HepG2 (cell line): Measurements from ENCODE around the gene POC1B. TPM values are rescaled to one million over a fixed set of nuclear protein-coding genes. Genes with fewer than 3 reads are reported as not detected.

Source experiments
- ATAC-seq: fragments of 200-7000 bp; cut with Tn5 transposase; 3 replicates; pipeline ENCODE4 v1.9.1; 2020; ENCODE audit warnings: mild to moderate bottlenecking, moderate library complexity
- BruUV-seq: library from RNA; stranded (reverse); fragments of 400-500 nt; replicated peaks from 2 replicates; lab custom pipeline; 2021; lab: Mats Ljungman, UMichigan
- CTCF ChIA-PET: fragments of 300-600 bp; formaldehyde crosslinking; extraction: SDS; loops from one replicate; lab custom pipeline; 2021; ENCODE audit warnings: low total read pairs, inconsistent platforms, low intra/inter-chr PET ratio; lab: Yijun Ruan, JAX
- POLR2A ChIA-PET: fragments of 350-600 bp; sonication (Branson Sonifier 250); formaldehyde crosslinking; loops from one replicate; lab custom pipeline; 2020; ENCODE audit warnings: antibody characterized with exemption, inconsistent platforms; lab: Yijun Ruan, JAX
- DNase-seq: peaks from one replicate; pipeline ENCODE4 v3.0.0-alpha.2; 2015; ENCODE audit warnings: low spot score
- FAIRE-seq: peaks from 3 replicates; lab custom pipeline; 2011; peaks lifted over from hg19 to GRCh38; lab: Jason Lieb, UNC
- H2AFZ ChIP-seq: one replicate; pipeline ENCODE4 v1.6.1; 2011; ENCODE audit warnings: low read length, inconsistent platforms
- H3K27ac ChIP-seq: fragments of 300-600 bp; 3 replicates; pipeline ENCODE4 v1.8.0; 2011; ENCODE audit warnings: mixed run types, mild to moderate bottlenecking, mixed read lengths, low read length, inconsistent platforms; ENCODE audit not compliant: insufficient read depth; ENCODE audit errors: extremely low read length
- H3K27me3 ChIP-seq, 2 experiments: fragments of 200-600 bp in 1 of 2; 2 replicates in 1 of 2; 3 replicates in 1 of 2; pipeline versions ENCODE4 v1.6.0 to v1.8.0; 2011; ENCODE audit warnings: low read length in 2 of 2, mild to moderate bottlenecking in 2 of 2, moderate library complexity in 2 of 2, inconsistent platforms in 1 of 2; ENCODE audit not compliant: insufficient read depth in 2 of 2, control insufficient read depth in 1 of 2
- H3K36me3 ChIP-seq, 2 experiments: fragments of 200-600 bp in 1 of 2; replicated peaks in 1 of 2; 2 replicates in 1 of 2; 3 replicates in 1 of 2; pipeline versions ENCODE4 v1.5.1 to v1.8.0; 2011; ENCODE audit warnings: low read length in 2 of 2, inconsistent platforms in 1 of 2; ENCODE audit not compliant: insufficient read depth in 2 of 2, control insufficient read depth in 1 of 2
- H3K4me1 ChIP-seq: 2 replicates; pipeline ENCODE4 v1.5.1; 2012; ENCODE audit warnings: low read length, inconsistent platforms; ENCODE audit not compliant: insufficient read depth
- H3K4me2 ChIP-seq: 2 replicates; pipeline ENCODE4 v1.6.0; 2011; ENCODE audit warnings: low read depth, low read length, inconsistent platforms
- H3K4me3 ChIP-seq, 3 experiments: fragments of 200-600 bp in 1 of 3; sonication (generic), shearing (Covaris generic) in 1 of 3; replicated peaks in 1 of 3; 2 replicates each; pipeline ENCODE4 v1.5.1; 2011 to 2016; ENCODE audit warnings: low read length in 3 of 3, inconsistent platforms in 2 of 3, low read depth in 2 of 3, mild to moderate bottlenecking in 2 of 3, control low read depth in 1 of 3, mixed read lengths in 1 of 3; ENCODE audit not compliant: insufficient read depth in 1 of 3
- H3K79me2 ChIP-seq: one replicate; pipeline ENCODE4 v1.6.1; 2011; ENCODE audit warnings: low read length, inconsistent platforms; ENCODE audit not compliant: insufficient read depth
- H3K9ac ChIP-seq: 2 replicates; pipeline ENCODE4 v1.6.0; 2011; ENCODE audit warnings: mild to moderate bottlenecking, low read depth, low read length, inconsistent platforms; ENCODE audit not compliant: insufficient read depth
- H3K9me3 ChIP-seq: 2 replicates; pipeline ENCODE4 v1.5.1; 2012; ENCODE audit warnings: mild to moderate bottlenecking, low read length
- H4K20me1 ChIP-seq: 2 replicates; pipeline ENCODE4 v1.6.0; 2011; ENCODE audit warnings: inconsistent platforms, mild to moderate bottlenecking, low read length, moderate library complexity; ENCODE audit not compliant: insufficient read depth
- CEBPB ChIP-seq: IDR thresholded peaks from 2 replicates; pipeline ENCODE4 v1.6.1; 2011; ENCODE audit warnings: low read depth, low read length, improper control_type of control experiment, borderline replicate concordance
- ERF ChIP-seq: IDR thresholded peaks from 2 replicates; pipeline ENCODE4 v1.6.1; 2018; ENCODE audit warnings: missing biosample characterization, missing genetic modification reagents
- HMGXB4 ChIP-seq, 2 experiments: sonication (generic) in 1 of 2; formaldehyde crosslinking in 1 of 2; IDR thresholded peaks; 2 replicates each; pipeline versions ENCODE4 v1.4.0 to v1.6.1; 2018 to 2020; ENCODE audit warnings: missing genetic modification reagents in 2 of 2, borderline replicate concordance in 1 of 2, low read depth in 1 of 2, mild to moderate bottlenecking in 1 of 2, missing biosample characterization in 1 of 2
- KAT8 ChIP-seq: IDR thresholded peaks from 2 replicates; pipeline ENCODE4 v1.6.1; 2016; ENCODE audit warnings: missing genetic modification reagents, missing compliant biosample characterization
- RERE ChIP-seq: IDR thresholded peaks from 2 replicates; pipeline ENCODE4 v1.6.1; 2016; ENCODE audit warnings: low read depth, missing genetic modification reagents, missing compliant biosample characterization
- SAFB2 ChIP-seq: sonication (generic); formaldehyde crosslinking; IDR thresholded peaks from 2 replicates; pipeline ENCODE4 v1.5.1; 2020; ENCODE audit warnings: missing genetic modification reagents, low read depth, mild to moderate bottlenecking, borderline replicate concordance
- SMC3 ChIP-seq: IDR thresholded peaks from 2 replicates; pipeline ENCODE4 v1.6.1; 2011; ENCODE audit warnings: low read length, improper control_type of control experiment
- SP5 ChIP-seq: IDR thresholded peaks from 2 replicates; pipeline ENCODE4 v1.6.1; 2016; ENCODE audit warnings: low read depth, borderline replicate concordance
- STAG1 ChIP-seq: sonication (generic); formaldehyde crosslinking; IDR thresholded peaks from 2 replicates; pipeline ENCODE4 v1.4.0; 2020; ENCODE audit warnings: missing genetic modification reagents
- TCF7 ChIP-seq: sonication (generic); IDR thresholded peaks from 2 replicates; pipeline ENCODE4 v1.6.1; 2016; ENCODE audit warnings: antibody characterized with exemption, low read depth
- ZMYM4 ChIP-seq: sonication (generic); formaldehyde crosslinking; IDR thresholded peaks from 2 replicates; pipeline ENCODE4 v1.8.1; 2023; ENCODE audit warnings: mild to moderate bottlenecking, missing genetic modification reagents
- WGBS: methylation state at CpG from one replicate; pipeline ENCODE4 v1.1.6; 2017; ENCODE audit warnings: low lambda C conversion rate; 5-methylcytosine and 5-hydroxymethylcytosine counted together
- in situ Hi-C: cut with HindIII; loops from 2 replicates; pipeline ENCODE4 v1.10.0; 2017; ENCODE audit warnings: low pct_unique_long_range_greater_than_20kb; ENCODE audit not compliant: extremely low pct_ligation_motif_present
- intact Hi-C: fragments of 100-400 bp; cut with micrococcal nuclease; formaldehyde crosslinking; loops from one replicate; pipeline ENCODE4 v1.10.0; 2022; ENCODE audit not compliant: unreplicated experiment
- polyA plus RNA-seq, 8 experiments: library from polyadenylated mRNA; depleted of rRNA in 3 of 8; stranded (reverse) in 7 of 8; unstranded in 1 of 8; fragments of >200 nt; fragmentation: Illumina TruSeq in 4 of 8; extraction: Trizol in 4 of 8; gene quantifications; 2 replicates each; pipeline versions ENCODE4 v1.2.1 to v1.2.3, GENCODE V29; 2011 to 2016; ENCODE audit warnings: low read depth in 4 of 8, missing spikeins in 1 of 8, mixed read lengths in 1 of 8; ENCODE audit not compliant: insufficient read depth in 1 of 8
- total RNA-seq, 5 experiments: library from RNA; depleted of rRNA; stranded (reverse); fragments of >200 nt; fragmentation: Illumina TruSeq; extraction: Trizol; gene quantifications; 2 replicates each; pipeline ENCODE4 v1.2.3, GENCODE V29; 2016; ENCODE audit warnings: low read depth in 1 of 5
- TF ChIP-seq, protein P1 (sequence below): sonication (generic); formaldehyde crosslinking; IDR thresholded peaks from 2 replicates; pipeline ENCODE4 v1.5.0; 2020; ENCODE audit warnings: mild to moderate bottlenecking, missing genetic modification reagents
- TF ChIP-seq, protein P2 (sequence below): sonication (generic); formaldehyde crosslinking; IDR thresholded peaks from 2 replicates; pipeline ENCODE4 v1.4.0; 2020; ENCODE audit warnings: mild to moderate bottlenecking, missing genetic modification reagents

Gene POC1B
- total and polyA plus RNA-seq, 2 of the 13 experiments (the other 11 are each of a cell fraction or from before 2014, with no cell fraction given) = 9.3 to 11.0 TPM

DNA sequence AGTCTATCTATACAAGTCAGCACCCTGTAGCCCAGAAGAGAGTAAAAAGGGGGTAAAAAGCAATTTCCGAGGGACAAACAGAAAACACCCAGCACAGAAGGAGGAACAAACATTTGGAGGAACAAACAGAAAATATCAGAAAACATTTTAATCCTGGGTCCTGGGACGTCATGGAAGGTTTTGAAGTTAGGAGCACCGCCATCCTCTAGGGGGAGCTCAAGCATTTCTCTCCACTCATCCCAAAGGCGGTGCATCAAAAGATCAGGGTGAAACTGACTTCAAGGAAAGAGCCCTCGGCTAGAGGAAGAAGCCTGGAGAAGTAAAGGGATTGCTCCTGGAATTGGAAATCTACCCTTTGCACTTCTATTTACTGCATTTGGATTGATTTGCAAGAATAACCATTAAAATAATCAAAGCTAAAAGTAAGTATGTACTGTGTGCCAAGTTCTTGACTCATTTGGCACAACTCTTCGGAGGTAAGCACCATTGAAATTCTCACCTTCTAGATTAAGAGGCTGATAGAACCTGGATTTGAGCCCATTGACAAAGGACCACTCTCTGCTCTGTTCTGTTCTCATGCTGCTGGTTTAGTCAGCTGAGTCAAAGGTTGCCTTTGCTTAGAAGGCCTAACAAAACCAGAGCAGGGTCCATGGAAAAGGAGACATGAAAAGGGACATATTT lies 17.2 kb upstream of the POC1B start:
- Histone ChIP-seq H3K79me2 (no peaks in the 10 kb centered on the region), H3K27ac (no peak overlapping the region), H3K9ac (no peak overlapping the region), H3K4me1 (peaks cover 23% of the 10 kb centered on the region), H2AFZ (no peak overlapping the region), H3K4me3 (no peak overlapping the region), H4K20me1 (no peaks in the 10 kb centered on the region; the same call in 1 of the 2 replicates), H3K36me3 (no peaks in the 10 kb centered on the region), H3K4me2 (no peak overlapping the region), H3K9me3 (no peaks in the 10 kb centered on the region), H3K27me3 (no peaks in the 10 kb centered on the region)
- CTCF ChIA-PET = interaction anchor here (2.4 kb wide), 1 partner anchor 560 kb away, joined by 12 read pairs; no protein-coding TSS in a partner anchor
- ATAC-seq (peak; percentile 86), DNase-seq (peak; percentile 73), FAIRE-seq (peak; percentile 78)
- intact Hi-C loops = loop anchor here (1.0 to 5.0 kb wide), 5 partner anchors 89 to 1399 kb away; partner anchors contain the start of gene ATP2B1
- POLR2A ChIA-PET = no interaction called here
- in situ Hi-C loops = loop anchor here (5.0 to 25.0 kb wide), 3 partner anchors 162 to 559 kb away; partner anchors contain the start of gene ATP2B1
- 25% methylated on average over 6 of the region's 6 CpGs for WGBS
- BruUV-seq = no TSS peak
- TF ChIP-seq RERE (CRISPR knock-in tag) (no peak), SMC3 (peak; percentile 93), SAFB2 (CRISPR knock-in tag) (no peak), ERF (CRISPR knock-in tag) (peak; percentile 41; the same call in 1 of the 2 replicates), KAT8 (CRISPR knock-in tag) (peak; percentile 12; the same call in 1 of the 2 replicates), TCF7 (peak; percentile 89), STAG1 (peak; percentile 96), CEBPB (no peak), HMGXB4 (CRISPR knock-in tag; IDR thresholded peaks at IDR 0.05; ENCODE audit: borderline replicate concordance in 1 of 2, low read depth in 1 of 2) (0 out of 4 replicates have a peak, but pooled peaks of 1 of the 2 experiments have one; percentile 48), SP5 (CRISPR knock-in tag) (no peak), ZMYM4 (0 out of 2 replicates have a peak, but pooled peaks have one; percentile 28)
- TF ChIP-seq, protein P1, sequence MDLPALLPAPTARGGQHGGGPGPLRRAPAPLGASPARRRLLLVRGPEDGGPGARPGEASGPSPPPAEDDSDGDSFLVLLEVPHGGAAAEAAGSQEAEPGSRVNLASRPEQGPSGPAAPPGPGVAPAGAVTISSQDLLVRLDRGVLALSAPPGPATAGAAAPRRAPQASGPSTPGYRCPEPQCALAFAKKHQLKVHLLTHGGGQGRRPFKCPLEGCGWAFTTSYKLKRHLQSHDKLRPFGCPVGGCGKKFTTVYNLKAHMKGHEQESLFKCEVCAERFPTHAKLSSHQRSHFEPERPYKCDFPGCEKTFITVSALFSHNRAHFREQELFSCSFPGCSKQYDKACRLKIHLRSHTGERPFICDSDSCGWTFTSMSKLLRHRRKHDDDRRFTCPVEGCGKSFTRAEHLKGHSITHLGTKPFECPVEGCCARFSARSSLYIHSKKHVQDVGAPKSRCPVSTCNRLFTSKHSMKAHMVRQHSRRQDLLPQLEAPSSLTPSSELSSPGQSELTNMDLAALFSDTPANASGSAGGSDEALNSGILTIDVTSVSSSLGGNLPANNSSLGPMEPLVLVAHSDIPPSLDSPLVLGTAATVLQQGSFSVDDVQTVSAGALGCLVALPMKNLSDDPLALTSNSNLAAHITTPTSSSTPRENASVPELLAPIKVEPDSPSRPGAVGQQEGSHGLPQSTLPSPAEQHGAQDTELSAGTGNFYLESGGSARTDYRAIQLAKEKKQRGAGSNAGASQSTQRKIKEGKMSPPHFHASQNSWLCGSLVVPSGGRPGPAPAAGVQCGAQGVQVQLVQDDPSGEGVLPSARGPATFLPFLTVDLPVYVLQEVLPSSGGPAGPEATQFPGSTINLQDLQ (CRISPR knock-in tag) = no peak
- TF ChIP-seq, protein P2, sequence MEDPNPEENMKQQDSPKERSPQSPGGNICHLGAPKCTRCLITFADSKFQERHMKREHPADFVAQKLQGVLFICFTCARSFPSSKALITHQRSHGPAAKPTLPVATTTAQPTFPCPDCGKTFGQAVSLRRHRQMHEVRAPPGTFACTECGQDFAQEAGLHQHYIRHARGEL (CRISPR knock-in tag) = no peak
